ENCODE results near the gene DDX41.

The DDX41 gene

DNA sequence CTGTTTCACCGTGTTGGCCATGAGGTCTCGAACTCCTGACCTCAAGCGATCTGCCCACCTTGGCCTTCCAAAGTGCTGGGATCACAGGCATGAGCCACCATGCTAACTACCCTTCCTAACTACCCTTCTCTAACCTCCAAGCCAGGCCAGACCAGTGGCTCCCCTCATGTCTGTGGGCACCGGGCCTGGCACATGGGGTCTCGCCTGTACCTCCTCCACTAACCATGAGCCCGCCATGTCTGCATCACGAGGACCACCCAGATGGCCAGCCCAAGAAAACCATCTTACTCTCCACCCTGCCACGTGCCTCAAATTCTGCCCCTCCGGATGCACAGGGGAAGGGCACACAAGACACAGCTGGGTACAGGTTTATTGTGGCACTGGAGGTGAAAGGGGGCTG, 33.7 kb downstream of the DDX41 start:
- Histone ChIP-seq H3K79me2 (ENCODE audit: control insufficient read depth, insufficient read depth, low read length) (no peaks in the 10 kb centered on the region), H3K9ac (ENCODE audit: low read length) (no peak overlapping the region), H3K79me1 (ENCODE audit: low read length) (no peaks in the 10 kb centered on the region), H3K4me2 (ENCODE audit: low read length) (no peak overlapping the region), H3K27me3 (ENCODE audit: insufficient read depth, low read length, poor library complexity) (no peaks in the 10 kb centered on the region), H3K23ac (ENCODE audit: low read length) (no peak overlapping the region), H3K36me3 (ENCODE audit: control insufficient read depth, insufficient read depth, low read length) (peaks cover 16% of the 10 kb centered on the region), H3K27ac (ENCODE audit: low read depth, low read length) (no peak overlapping the region), H2BK120ac (ENCODE audit: low read depth, low read length) (no peak overlapping the region), H3K4me1 (ENCODE audit: control insufficient read depth, low read depth, low read length) (no peaks in the 10 kb centered on the region), H2BK5ac (ENCODE audit: low read length) (no peak overlapping the region), H2BK15ac (replicated peaks; ENCODE audit: low read depth) (no peak overlapping the region), H3K56ac (ENCODE audit: low read length) (no peak overlapping the region), H3K4me3 (ENCODE audit: low read length) (no peak overlapping the region), H3K4ac (ENCODE audit: low read depth, low read length) (no peak overlapping the region), H2AK5ac (ENCODE audit: low read length) (no peak overlapping the region), H3K18ac (ENCODE audit: low read length) (no peak overlapping the region), H4K5ac (ENCODE audit: low read length) (no peak overlapping the region), H4K8ac (ENCODE audit: low read depth, low read length) (no peak overlapping the region)
- no CpG with 5 or more reads among the region's 9 CpGs for WGBS (ENCODE audit: extremely low coverage, insufficient coverage, low lambda C conversion rate)
- DNase-seq: no peak

- Histone ChIP-seq H3K56ac (ENCODE audit: low read length) (no peak overlapping the region), H3K4me1 (ENCODE audit: control insufficient read depth, low read depth, low read length) (no peaks in the 10 kb centered on the region), H4K8ac (ENCODE audit: low read depth, low read length) (no peak overlapping the region), H3K27me3 (ENCODE audit: insufficient read depth, low read length, poor library complexity) (no peaks in the 10 kb centered on the region), H3K18ac (ENCODE audit: low read length) (no peak overlapping the region), H2BK15ac (replicated peaks; ENCODE audit: low read depth) (no peak overlapping the region), H3K23ac (ENCODE audit: low read length) (no peak overlapping the region), H3K36me3 (ENCODE audit: control insufficient read depth, insufficient read depth, low read length) (peaks cover 12% of the 10 kb centered on the region), H3K9ac (ENCODE audit: low read length) (no peak overlapping the region), H2BK120ac (ENCODE audit: low read depth, low read length) (no peak overlapping the region), H2BK5ac (ENCODE audit: low read length) (no peak overlapping the region), H3K79me1 (ENCODE audit: low read length) (no peaks in the 10 kb centered on the region), H3K4me3 (ENCODE audit: low read length) (no peak overlapping the region), H4K5ac (ENCODE audit: low read length) (no peak overlapping the region), H3K4me2 (ENCODE audit: low read length) (no peak overlapping the region), H2AK5ac (ENCODE audit: low read length) (no peak overlapping the region), H3K27ac (ENCODE audit: low read depth, low read length) (no peak overlapping the region), H3K4ac (ENCODE audit: low read depth, low read length) (no peak overlapping the region), H3K79me2 (ENCODE audit: control insufficient read depth, insufficient read depth, low read length) (no peaks in the 10 kb centered on the region)
- no peak for DNase-seq
- WGBS (ENCODE audit: extremely low coverage, insufficient coverage, low lambda C conversion rate): no CpG with 5 or more reads among the region's 10 CpGs
Measured at GRCh38 chr5:177482359-177482795, 34.4 kb downstream of the DDX41 start.

DNA sequence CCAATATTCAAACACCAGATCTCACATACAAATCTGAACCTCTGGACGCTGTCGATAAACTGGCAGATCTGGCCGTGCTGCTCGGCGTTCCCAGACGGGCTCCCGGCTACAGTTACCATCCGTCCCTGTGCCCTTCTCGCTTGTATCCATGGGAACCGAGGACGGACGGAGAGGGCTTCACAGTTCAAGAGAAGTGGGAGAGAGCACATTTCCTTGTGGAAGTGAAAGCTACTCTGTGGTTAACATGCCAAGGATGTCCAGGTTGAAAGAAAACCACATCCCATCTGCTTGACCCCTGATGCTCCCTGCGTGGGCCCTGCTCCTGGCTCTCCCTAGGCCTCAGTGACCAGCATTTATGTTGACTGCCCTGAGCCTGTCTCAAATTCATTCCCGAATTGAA, 37.0 kb downstream of the DDX41 start:
- H2BK120ac ChIP-seq (ENCODE audit: low read depth, low read length): no peak overlapping the region
- no peak overlapping the region for H2AK5ac ChIP-seq (ENCODE audit: low read length)
- no peak overlapping the region for H3K9ac ChIP-seq (ENCODE audit: low read length)
- no peak overlapping the region for H3K18ac ChIP-seq (ENCODE audit: low read length)
- H3K23ac ChIP-seq (ENCODE audit: low read length): no peak overlapping the region
- H2BK15ac ChIP-seq (replicated peaks; ENCODE audit: low read depth): no peak overlapping the region
- DNase-seq: no peak
- H3K36me3 ChIP-seq (ENCODE audit: control insufficient read depth, insufficient read depth, low read length): peaks cover 7% of the 10 kb centered on the region
- no peaks in the 10 kb centered on the region for H3K79me1 ChIP-seq (ENCODE audit: low read length)
- H3K4me3 ChIP-seq (ENCODE audit: low read length): no peak overlapping the region
- no peak overlapping the region for H3K4me2 ChIP-seq (ENCODE audit: low read length)
- no CpG with 5 or more reads among the region's 14 CpGs for WGBS (ENCODE audit: extremely low coverage, insufficient coverage, low lambda C conversion rate)
- H3K27ac ChIP-seq (ENCODE audit: low read depth, low read length): no peak overlapping the region
- no peaks in the 10 kb centered on the region for H3K79me2 ChIP-seq (ENCODE audit: control insufficient read depth, insufficient read depth, low read length)
- H4K8ac ChIP-seq (ENCODE audit: low read depth, low read length): no peak overlapping the region
- no peaks in the 10 kb centered on the region for H3K27me3 ChIP-seq (ENCODE audit: insufficient read depth, low read length, poor library complexity)
- no peak overlapping the region for H4K5ac ChIP-seq (ENCODE audit: low read length)
- peaks cover 1% of the 10 kb centered on the region for H3K4me1 ChIP-seq (ENCODE audit: control insufficient read depth, low read depth, low read length)
- no peak overlapping the region for H3K56ac ChIP-seq (ENCODE audit: low read length)
- no peak overlapping the region for H2BK5ac ChIP-seq (ENCODE audit: low read length)
- H3K4ac ChIP-seq (ENCODE audit: low read depth, low read length): no peak overlapping the region

- H3K79me1 ChIP-seq (ENCODE audit: low read length): no peaks in the 10 kb centered on the region
- H3K36me3 ChIP-seq (ENCODE audit: control insufficient read depth, insufficient read depth, low read length): peaks cover 6% of the 10 kb centered on the region
- H2BK15ac ChIP-seq (replicated peaks; ENCODE audit: low read depth): no peak overlapping the region
- no peak overlapping the region for H2BK5ac ChIP-seq (ENCODE audit: low read length)
- H3K23ac ChIP-seq (ENCODE audit: low read length): no peak overlapping the region
- no peak overlapping the region for H3K4ac ChIP-seq (ENCODE audit: low read depth, low read length)
- H4K8ac ChIP-seq (ENCODE audit: low read depth, low read length): no peak overlapping the region
- peak overlapping the region; percentile 34 for H3K56ac ChIP-seq (ENCODE audit: low read length)
- no peak overlapping the region for H3K9ac ChIP-seq (ENCODE audit: low read length)
- DNase-seq: no peak
- H2BK120ac ChIP-seq (ENCODE audit: low read depth, low read length): no peak overlapping the region
- H3K4me2 ChIP-seq (ENCODE audit: low read length): no peak overlapping the region
- H3K27ac ChIP-seq (ENCODE audit: low read depth, low read length): no peak overlapping the region
- H2AK5ac ChIP-seq (ENCODE audit: low read length): no peak overlapping the region
- H3K79me2 ChIP-seq (ENCODE audit: control insufficient read depth, insufficient read depth, low read length): no peaks in the 10 kb centered on the region
- no peak overlapping the region for H3K4me3 ChIP-seq (ENCODE audit: low read length)
- H3K4me1 ChIP-seq (ENCODE audit: control insufficient read depth, low read depth, low read length): peaks cover 5% of the 10 kb centered on the region
- no peak overlapping the region for H3K18ac ChIP-seq (ENCODE audit: low read length)
- no peaks in the 10 kb centered on the region for H3K27me3 ChIP-seq (ENCODE audit: insufficient read depth, low read length, poor library complexity)
- no CpG with 5 or more reads among the region's 18 CpGs for WGBS (ENCODE audit: extremely low coverage, insufficient coverage, low lambda C conversion rate)
- H4K5ac ChIP-seq (ENCODE audit: low read length): no peak overlapping the region
Measured at GRCh38 chr5:177478711-177479646, 37.8 kb downstream of the DDX41 start.

- H3K18ac ChIP-seq (ENCODE audit: low read length): no peak overlapping the region
- DNase-seq: no peak
Measured at GRCh38 chr5:177477701-177478477, 38.9 kb downstream of the DDX41 start.

More at GRCh38 chr5:177477701-177478477, 38.9 kb downstream of the DDX41 start:
- no peak overlapping the region for H3K4me3 ChIP-seq (ENCODE audit: low read length)
- no peak overlapping the region for H4K8ac ChIP-seq (ENCODE audit: low read depth, low read length)
- H2BK5ac ChIP-seq (ENCODE audit: low read length): no peak overlapping the region
- no peak overlapping the region for H3K4me2 ChIP-seq (ENCODE audit: low read length)
- H3K27ac ChIP-seq (ENCODE audit: low read depth, low read length): no peak overlapping the region
- H3K23ac ChIP-seq (ENCODE audit: low read length): no peak overlapping the region
- peaks cover 3% of the 10 kb centered on the region for H3K36me3 ChIP-seq (ENCODE audit: control insufficient read depth, insufficient read depth, low read length)
- no peak overlapping the region for H3K9ac ChIP-seq (ENCODE audit: low read length)
- H3K79me2 ChIP-seq (ENCODE audit: control insufficient read depth, insufficient read depth, low read length): peaks cover under 1% of the 10 kb centered on the region
- no peak overlapping the region for H2AK5ac ChIP-seq (ENCODE audit: low read length)
- no peaks in the 10 kb centered on the region for H3K79me1 ChIP-seq (ENCODE audit: low read length)
- H4K5ac ChIP-seq (ENCODE audit: low read length): no peak overlapping the region
- H3K4ac ChIP-seq (ENCODE audit: low read depth, low read length): no peak overlapping the region
- H3K4me1 ChIP-seq (ENCODE audit: control insufficient read depth, low read depth, low read length): peaks cover 6% of the 10 kb centered on the region
- no peak overlapping the region for H2BK15ac ChIP-seq (replicated peaks; ENCODE audit: low read depth)
- H3K56ac ChIP-seq (ENCODE audit: low read length): no peak overlapping the region
- H3K27me3 ChIP-seq (ENCODE audit: insufficient read depth, low read length, poor library complexity): no peaks in the 10 kb centered on the region
- no peak overlapping the region for H2BK120ac ChIP-seq (ENCODE audit: low read depth, low read length)
- no CpG with 5 or more reads among the region's 13 CpGs for WGBS (ENCODE audit: extremely low coverage, insufficient coverage, low lambda C conversion rate)

Measured in mesendoderm (in vitro differentiated cells).